HepG2 (cell line): ENCODE results near the gene GNRH2. TPM values are rescaled to one million over a fixed set of nuclear protein-coding genes. Genes with fewer than 3 reads are reported as not detected.

ENCODE experiments used
- ATAC-seq: fragments of 200-7000 bp; cut with Tn5 transposase; 3 replicates; pipeline ENCODE4 v1.9.1; 2020; ENCODE audit warnings: mild to moderate bottlenecking, moderate library complexity
- BruUV-seq: library from RNA; stranded (reverse); fragments of 400-500 nt; replicated peaks from 2 replicates; lab custom pipeline; 2021; lab: Mats Ljungman, UMichigan
- CTCF ChIA-PET: fragments of 300-600 bp; formaldehyde crosslinking; extraction: SDS; loops from one replicate; lab custom pipeline; 2021; ENCODE audit warnings: low total read pairs, inconsistent platforms, low intra/inter-chr PET ratio; lab: Yijun Ruan, JAX
- POLR2A ChIA-PET: fragments of 350-600 bp; sonication (Branson Sonifier 250); formaldehyde crosslinking; loops from one replicate; lab custom pipeline; 2020; ENCODE audit warnings: antibody characterized with exemption, inconsistent platforms; lab: Yijun Ruan, JAX
- DNase-seq: peaks from one replicate; pipeline ENCODE4 v3.0.0-alpha.2; 2015; ENCODE audit warnings: low spot score
- FAIRE-seq: peaks from 3 replicates; lab custom pipeline; 2011; peaks lifted over from hg19 to GRCh38; lab: Jason Lieb, UNC
- H2AFZ ChIP-seq: one replicate; pipeline ENCODE4 v1.6.1; 2011; ENCODE audit warnings: low read length, inconsistent platforms
- H3K27ac ChIP-seq: fragments of 300-600 bp; 3 replicates; pipeline ENCODE4 v1.8.0; 2011; ENCODE audit warnings: mixed run types, mild to moderate bottlenecking, mixed read lengths, low read length, inconsistent platforms; ENCODE audit not compliant: insufficient read depth; ENCODE audit errors: extremely low read length
- H3K27me3 ChIP-seq, 2 experiments: fragments of 200-600 bp in 1 of 2; 2 replicates in 1 of 2; 3 replicates in 1 of 2; pipeline versions ENCODE4 v1.6.0 to v1.8.0; 2011; ENCODE audit warnings: low read length in 2 of 2, mild to moderate bottlenecking in 2 of 2, moderate library complexity in 2 of 2, inconsistent platforms in 1 of 2; ENCODE audit not compliant: insufficient read depth in 2 of 2, control insufficient read depth in 1 of 2
- H3K36me3 ChIP-seq, 2 experiments: fragments of 200-600 bp in 1 of 2; replicated peaks in 1 of 2; 2 replicates in 1 of 2; 3 replicates in 1 of 2; pipeline versions ENCODE4 v1.5.1 to v1.8.0; 2011; ENCODE audit warnings: low read length in 2 of 2, inconsistent platforms in 1 of 2; ENCODE audit not compliant: insufficient read depth in 2 of 2, control insufficient read depth in 1 of 2
- H3K4me1 ChIP-seq: 2 replicates; pipeline ENCODE4 v1.5.1; 2012; ENCODE audit warnings: low read length, inconsistent platforms; ENCODE audit not compliant: insufficient read depth
- H3K4me2 ChIP-seq: 2 replicates; pipeline ENCODE4 v1.6.0; 2011; ENCODE audit warnings: low read depth, low read length, inconsistent platforms
- H3K4me3 ChIP-seq, 3 experiments: fragments of 200-600 bp in 1 of 3; sonication (generic), shearing (Covaris generic) in 1 of 3; replicated peaks in 1 of 3; 2 replicates each; pipeline ENCODE4 v1.5.1; 2011 to 2016; ENCODE audit warnings: low read length in 3 of 3, inconsistent platforms in 2 of 3, low read depth in 2 of 3, mild to moderate bottlenecking in 2 of 3, control low read depth in 1 of 3, mixed read lengths in 1 of 3; ENCODE audit not compliant: insufficient read depth in 1 of 3
- H3K79me2 ChIP-seq: one replicate; pipeline ENCODE4 v1.6.1; 2011; ENCODE audit warnings: low read length, inconsistent platforms; ENCODE audit not compliant: insufficient read depth
- H3K9ac ChIP-seq: 2 replicates; pipeline ENCODE4 v1.6.0; 2011; ENCODE audit warnings: mild to moderate bottlenecking, low read depth, low read length, inconsistent platforms; ENCODE audit not compliant: insufficient read depth
- H3K9me3 ChIP-seq: 2 replicates; pipeline ENCODE4 v1.5.1; 2012; ENCODE audit warnings: mild to moderate bottlenecking, low read length
- H4K20me1 ChIP-seq: 2 replicates; pipeline ENCODE4 v1.6.0; 2011; ENCODE audit warnings: inconsistent platforms, mild to moderate bottlenecking, low read length, moderate library complexity; ENCODE audit not compliant: insufficient read depth
- ARNT ChIP-seq: fragments of 450-650 bp; IDR thresholded peaks from 2 replicates; pipeline ENCODE4 v1.6.1; 2017
- ATF3 ChIP-seq: sonication (generic); formaldehyde crosslinking; IDR thresholded peaks from 2 replicates; pipeline ENCODE4 v1.4.0; 2020; ENCODE audit warnings: missing genetic modification reagents
- CENPBD1 ChIP-seq: sonication (generic); formaldehyde crosslinking; IDR thresholded peaks from 2 replicates; pipeline ENCODE4 v1.8.0; 2022; ENCODE audit warnings: missing genetic modification reagents, low read depth, mild to moderate bottlenecking, borderline replicate concordance
- JUN ChIP-seq: sonication (generic); formaldehyde crosslinking; IDR thresholded peaks from 2 replicates; pipeline ENCODE4 v1.4.0; 2020; ENCODE audit warnings: mild to moderate bottlenecking, missing genetic modification reagents
- MAZ ChIP-seq, 2 experiments: sonication (generic) in 1 of 2; formaldehyde crosslinking in 1 of 2; IDR thresholded peaks; 2 replicates each; pipeline versions ENCODE4 v1.5.0 to v1.6.1; 2012 to 2020; ENCODE audit warnings: low read depth in 2 of 2, mild to moderate bottlenecking in 2 of 2, borderline replicate concordance in 1 of 2, improper control_type of control experiment in 1 of 2, low read length in 1 of 2, missing genetic modification reagents in 1 of 2, moderate library complexity in 1 of 2
- MTF1 ChIP-seq: sonication (generic); formaldehyde crosslinking; IDR thresholded peaks from 2 replicates; pipeline ENCODE4 v1.5.0; 2020; ENCODE audit warnings: missing genetic modification reagents
- PITX1 ChIP-seq: sonication (generic); formaldehyde crosslinking; IDR thresholded peaks from 2 replicates; pipeline ENCODE4 v1.5.1; 2020; ENCODE audit warnings: mild to moderate bottlenecking, missing genetic modification reagents
- TRIM24 ChIP-seq: sonication (generic); formaldehyde crosslinking; IDR thresholded peaks from 2 replicates; pipeline ENCODE4 v1.8.0; 2022; ENCODE audit warnings: mild to moderate bottlenecking, missing genetic modification reagents
- UBTF ChIP-seq: sonication (generic); formaldehyde crosslinking; IDR thresholded peaks from 2 replicates; pipeline ENCODE4 v1.4.0; 2020; ENCODE audit warnings: mild to moderate bottlenecking, missing genetic modification reagents
- ZBTB14 ChIP-seq: sonication (generic); formaldehyde crosslinking; IDR thresholded peaks from 2 replicates; pipeline ENCODE4 v1.4.0; 2020; ENCODE audit warnings: missing genetic modification reagents
- ZFX ChIP-seq: sonication (generic); formaldehyde crosslinking; IDR thresholded peaks from 2 replicates; pipeline ENCODE4 v1.4.0; 2020; ENCODE audit warnings: mild to moderate bottlenecking, low read depth, missing genetic modification reagents, moderate library complexity
- ZIK1 ChIP-seq: sonication (generic); formaldehyde crosslinking; IDR thresholded peaks from 2 replicates; pipeline ENCODE4 v1.5.0; 2020; ENCODE audit warnings: mild to moderate bottlenecking, low read depth, missing genetic modification reagents, borderline replicate concordance
- ZMYM2 ChIP-seq: sonication (generic); formaldehyde crosslinking; IDR thresholded peaks from 2 replicates; pipeline ENCODE4 v1.8.0; 2022; ENCODE audit warnings: mild to moderate bottlenecking, missing genetic modification reagents
- ZNF230 ChIP-seq: sonication (generic); formaldehyde crosslinking; IDR thresholded peaks from 2 replicates; pipeline ENCODE4 v1.4.0; 2020; ENCODE audit warnings: mild to moderate bottlenecking, missing genetic modification reagents
- ZNF326 ChIP-seq: sonication (generic); formaldehyde crosslinking; IDR thresholded peaks from 2 replicates; pipeline ENCODE4 v1.4.0; 2020; ENCODE audit warnings: missing genetic modification reagents, borderline replicate concordance
- ZNF446 ChIP-seq: sonication (generic); formaldehyde crosslinking; IDR thresholded peaks from 2 replicates; pipeline ENCODE4 v1.5.0; 2020; ENCODE audit warnings: mild to moderate bottlenecking, missing genetic modification reagents
- ZNF639 ChIP-seq: conservative IDR thresholded peaks from 2 replicates; pipeline ENCODE4 v1.6.1; 2018; ENCODE audit warnings: missing genetic modification reagents
- WGBS: methylation state at CpG from one replicate; pipeline ENCODE4 v1.1.6; 2017; ENCODE audit warnings: low lambda C conversion rate; 5-methylcytosine and 5-hydroxymethylcytosine counted together
- in situ Hi-C: cut with HindIII; loops from 2 replicates; pipeline ENCODE4 v1.10.0; 2017; ENCODE audit warnings: low pct_unique_long_range_greater_than_20kb; ENCODE audit not compliant: extremely low pct_ligation_motif_present
- intact Hi-C: fragments of 100-400 bp; cut with micrococcal nuclease; formaldehyde crosslinking; loops from one replicate; pipeline ENCODE4 v1.10.0; 2022; ENCODE audit not compliant: unreplicated experiment
- polyA plus RNA-seq, 8 experiments: library from polyadenylated mRNA; depleted of rRNA in 3 of 8; stranded (reverse) in 7 of 8; unstranded in 1 of 8; fragments of >200 nt; fragmentation: Illumina TruSeq in 4 of 8; extraction: Trizol in 4 of 8; gene quantifications; 2 replicates each; pipeline versions ENCODE4 v1.2.1 to v1.2.3, GENCODE V29; 2011 to 2016; ENCODE audit warnings: low read depth in 4 of 8, missing spikeins in 1 of 8, mixed read lengths in 1 of 8; ENCODE audit not compliant: insufficient read depth in 1 of 8
- total RNA-seq, 5 experiments: library from RNA; depleted of rRNA; stranded (reverse); fragments of >200 nt; fragmentation: Illumina TruSeq; extraction: Trizol; gene quantifications; 2 replicates each; pipeline ENCODE4 v1.2.3, GENCODE V29; 2016; ENCODE audit warnings: low read depth in 1 of 5

The GNRH2 gene
- total and polyA plus RNA-seq, 2 of the 13 experiments (the other 11 are each of a cell fraction or from before 2014, with no cell fraction given), result 0.28 TPM; not detected in 1

GRCh38 chr20:3068986-3069900, 25.8 kb downstream of the GNRH2 start:
- WGBS, result 18% methylated on average over 8 of the region's 8 CpGs
- in situ Hi-C loops (no loop called here), intact Hi-C loops (no loop called here)
- H3K27ac ChIP-seq, result no peak overlapping the region
- ChIA-PET POLR2A (interaction anchor here (1.0 to 1.6 kb wide), 2 partner anchors 18 to 23 kb away, joined by 3 to 10 read pairs; partner anchors contain the start of gene MRPS26), CTCF (interaction anchor here (1.2 kb wide), 1 partner anchor 47 kb away, joined by 4 read pairs; no protein-coding TSS in a partner anchor)
- BruUV-seq, result no TSS peak
- no peak overlapping the region for H3K4me2 ChIP-seq
- no peaks in the 10 kb centered on the region for H3K79me2 ChIP-seq
- H3K4me1 ChIP-seq, result peaks cover 74% of the 10 kb centered on the region
- H3K9ac ChIP-seq, result no peak overlapping the region
- no peak overlapping the region for H2AFZ ChIP-seq
- ATAC-seq (peak; percentile 79), FAIRE-seq (peak; percentile 73), DNase-seq (peak; percentile 55)
- peaks cover 4 to 23% of the 10 kb centered on the region in 2 experiments; a peak in 4 of 5 replicates for H3K27me3 ChIP-seq
- H3K4me3 ChIP-seq, result no peak overlapping the region
- H3K36me3 ChIP-seq, result no peaks in the 10 kb centered on the region
- H3K9me3 ChIP-seq, result no peaks in the 10 kb centered on the region
- H4K20me1 ChIP-seq, result no peaks in the 10 kb centered on the region
- TF ChIP-seq UBTF (CRISPR knock-in tag) (0 out of 2 replicates have a peak, but pooled peaks have one; percentile 14), ZNF326 (CRISPR knock-in tag) (no peak), JUN (CRISPR knock-in tag) (peak; percentile 30; the same call in 1 of the 2 replicates), ARNT (no peak), ZNF230 (CRISPR knock-in tag) (no peak), ZFX (CRISPR knock-in tag) (0 out of 2 replicates have a peak, but pooled peaks have one; percentile 8), MTF1 (no peak), CENPBD1 (CRISPR knock-in tag) (no peak), ATF3 (CRISPR knock-in tag) (no peak), ZNF446 (CRISPR knock-in tag) (no peak), ZBTB14 (CRISPR knock-in tag) (no peak), ZNF639 (CRISPR knock-in tag) (no peak), ZMYM2 (CRISPR knock-in tag) (no peak), PITX1 (0 out of 2 replicates have a peak, but pooled peaks have one; percentile 39), ZIK1 (CRISPR knock-in tag) (no peak), TRIM24 (CRISPR knock-in tag) (no peak), MAZ (IDR thresholded peaks at IDR 0.05; ENCODE audit: borderline replicate concordance, low read depth, low read length) (0 out of 2 replicates have a peak, but pooled peaks have one; percentile 24), MAZ (CRISPR knock-in tag; IDR thresholded peaks at IDR 0.05; ENCODE audit: low read depth) (no peak)
